ENCODE results near the gene HVCN1. TPM values are rescaled to one million over a fixed set of nuclear protein-coding genes. Genes with fewer than 3 reads are reported as not detected.

The HVCN1 gene
- total RNA-seq, 1 donor = 8.6 TPM

DNA sequence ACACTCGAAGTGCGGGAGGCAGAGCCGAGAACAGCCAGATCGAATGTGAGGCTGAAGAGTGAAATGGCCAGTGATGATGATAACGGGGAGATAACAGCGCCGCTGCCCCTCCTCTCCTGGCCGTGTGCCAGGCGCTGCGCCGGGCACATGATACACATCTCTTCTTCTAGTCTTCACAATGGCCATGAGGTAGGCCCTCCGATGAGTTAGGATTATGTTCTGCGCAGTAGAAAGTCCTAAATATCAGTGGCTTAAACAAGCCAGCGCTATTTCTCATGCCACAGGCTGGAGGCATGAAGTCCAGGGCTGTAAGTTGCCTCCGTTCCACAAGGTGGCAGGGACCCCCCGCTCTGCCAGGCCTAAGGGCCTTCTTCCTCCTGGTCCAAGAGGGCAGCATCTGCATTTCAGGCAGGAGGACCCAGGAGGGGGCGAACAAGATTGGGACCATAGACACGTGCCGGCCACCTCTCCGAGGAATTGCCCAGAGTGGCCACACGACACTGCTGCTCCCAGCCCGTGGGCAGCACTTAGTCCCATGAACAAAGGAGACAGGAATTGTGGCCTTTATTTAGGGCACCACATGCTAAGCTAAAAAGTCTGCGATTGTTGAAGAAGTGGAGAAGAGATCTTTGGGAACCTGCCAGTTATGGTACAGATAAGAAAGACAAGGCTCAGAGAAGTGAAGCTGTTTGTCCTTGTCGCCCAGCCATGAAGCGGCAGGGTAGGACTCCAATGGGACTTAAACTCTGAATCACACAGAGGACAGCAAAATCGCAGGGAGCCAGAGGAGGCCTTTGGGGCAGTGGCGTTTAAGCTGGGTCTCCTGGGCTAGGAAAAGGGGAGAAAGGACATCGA lies 10.9 kb upstream of the HVCN1 start:
- no peak for DNase-seq (ENCODE audit: low read depth in 2 of 3, low spot score in 2 of 3)

DNA sequence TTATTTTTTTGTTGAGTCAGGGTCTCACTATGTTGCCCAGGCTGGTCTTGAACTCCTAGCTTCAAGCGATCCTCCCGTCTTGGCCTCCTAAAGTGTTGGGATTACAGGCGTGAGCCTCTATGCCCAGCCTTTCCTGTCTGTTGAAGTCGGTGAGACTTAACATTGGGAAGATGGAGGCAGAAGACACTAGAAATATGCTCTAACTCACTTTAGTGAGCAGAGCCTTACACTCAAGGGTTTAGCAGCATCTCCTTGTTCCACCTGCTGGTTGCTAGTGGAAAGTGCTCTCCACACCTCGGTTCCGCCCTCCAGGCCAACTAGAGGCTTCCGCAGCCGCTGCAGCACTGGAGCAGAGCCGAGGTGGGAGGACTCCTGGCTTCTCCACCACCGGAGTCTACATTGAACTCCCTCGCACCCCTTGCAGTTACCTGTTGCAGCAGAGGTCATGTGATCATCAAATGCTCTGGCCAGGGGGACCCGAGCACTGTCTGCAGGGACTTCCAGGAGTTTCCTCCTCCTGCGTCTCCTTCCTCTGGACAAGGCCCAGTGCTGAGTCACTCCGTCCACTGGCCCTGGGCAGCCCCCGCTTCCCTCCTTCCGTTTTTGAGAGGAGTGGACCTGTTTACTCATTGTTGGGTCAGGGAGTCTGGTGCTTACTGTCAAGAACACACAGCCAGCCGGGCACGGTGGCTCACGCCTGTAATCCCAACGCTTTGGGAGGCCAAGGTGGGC lies 9.4 kb upstream of the HVCN1 start:
- peak; percentile 46 to 94 (median 84) for DNase-seq (ENCODE audit: low read depth in 2 of 3, low spot score in 2 of 3)

DNA sequence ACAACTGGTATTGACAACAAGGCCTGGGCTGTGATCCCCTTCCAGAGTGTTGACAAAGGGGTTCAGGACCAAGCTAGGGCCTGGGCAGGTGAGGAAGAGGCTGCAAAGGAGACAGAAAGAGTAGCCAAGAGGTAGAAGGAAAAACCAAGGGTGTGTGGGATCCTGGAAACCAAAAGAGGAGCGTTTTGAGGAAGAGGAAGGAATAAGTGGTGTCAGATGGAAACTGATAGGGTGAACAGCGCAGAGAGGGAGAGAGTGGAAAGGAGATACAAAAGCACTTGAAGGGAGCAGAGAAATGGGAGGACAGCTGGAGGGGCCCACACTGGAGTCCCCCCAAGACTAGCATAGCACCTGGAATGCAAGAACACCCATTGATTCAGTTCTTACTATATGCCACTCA lies 8.3 kb upstream of the HVCN1 start:
- no peak for DNase-seq (ENCODE audit: low read depth in 2 of 3, low spot score in 2 of 3)

DNA sequence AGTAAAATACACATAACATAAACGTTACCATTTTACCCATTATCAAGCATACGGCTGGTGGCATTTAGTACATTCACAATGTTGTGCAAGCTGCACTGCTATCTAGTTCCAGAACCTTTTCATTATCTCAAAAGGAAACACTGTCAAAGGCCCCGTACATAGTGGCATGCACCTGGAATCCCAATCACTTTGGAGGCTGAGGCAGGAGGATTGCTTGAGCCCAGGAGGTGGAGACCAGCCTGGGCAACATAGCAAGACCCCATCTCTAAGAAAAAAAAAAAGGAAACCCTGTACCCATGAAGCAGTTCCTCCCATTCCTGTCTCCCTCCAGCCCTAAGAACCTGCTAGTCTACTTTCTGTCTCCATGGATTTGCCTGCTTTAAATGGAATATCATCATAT lies 7.4 kb upstream of the HVCN1 start:
- DNase-seq (ENCODE audit: low read depth in 2 of 3, low spot score in 2 of 3) = no peak

DNA sequence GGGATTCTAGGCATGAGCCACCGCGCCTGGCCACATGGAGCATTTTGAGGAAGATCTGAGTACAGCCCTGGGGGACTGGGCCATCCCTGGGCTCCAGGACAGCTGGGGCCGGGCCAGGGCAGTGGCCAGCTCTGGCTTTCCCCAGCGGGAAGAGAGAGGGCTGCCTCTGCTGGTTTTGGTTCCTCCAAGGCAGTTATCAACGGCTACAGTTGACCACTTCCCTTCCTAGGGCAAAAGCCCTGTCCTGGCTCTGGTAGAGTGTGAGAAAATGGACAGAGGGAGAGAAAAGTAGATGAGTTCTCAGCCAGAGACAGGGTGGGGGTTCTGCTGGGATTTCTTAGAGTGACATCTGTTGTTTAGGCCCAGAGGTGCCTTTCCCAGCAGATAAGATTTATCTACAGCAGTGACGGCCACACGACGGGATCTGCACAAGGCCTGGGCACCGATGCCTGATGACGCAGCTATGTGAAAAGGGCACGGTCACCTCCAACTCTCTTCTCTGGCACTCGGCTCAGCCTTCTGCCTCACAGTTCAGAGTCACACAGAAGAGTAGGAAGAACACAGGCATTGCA lies 5.5 kb upstream of the HVCN1 start:
- DNase-seq (ENCODE audit: low read depth in 2 of 3, low spot score in 2 of 3) = no peak

DNA sequence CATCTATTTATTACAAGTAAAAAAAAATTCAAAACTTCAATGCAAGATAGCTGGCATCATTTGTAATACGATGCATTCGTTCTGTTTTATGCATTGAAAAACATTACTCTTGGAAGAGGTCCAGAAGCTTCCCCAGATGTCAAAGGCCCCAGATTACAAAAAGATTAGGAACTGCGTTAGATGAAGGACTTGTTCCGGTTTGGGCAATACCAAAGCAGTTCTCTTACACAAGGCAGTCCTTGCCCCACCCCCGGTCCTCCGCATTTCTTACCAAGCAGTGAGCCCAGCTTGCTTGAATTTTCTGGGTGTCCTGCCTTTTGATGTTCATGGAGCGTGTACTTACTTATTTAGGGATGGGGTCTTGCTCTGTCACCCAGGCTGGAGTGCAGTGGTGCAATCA lies 4.8 kb upstream of the HVCN1 start:
- DNase-seq (ENCODE audit: low read depth in 2 of 3, low spot score in 2 of 3) = peak in 1 of 3 donors; percentile 79

DNA sequence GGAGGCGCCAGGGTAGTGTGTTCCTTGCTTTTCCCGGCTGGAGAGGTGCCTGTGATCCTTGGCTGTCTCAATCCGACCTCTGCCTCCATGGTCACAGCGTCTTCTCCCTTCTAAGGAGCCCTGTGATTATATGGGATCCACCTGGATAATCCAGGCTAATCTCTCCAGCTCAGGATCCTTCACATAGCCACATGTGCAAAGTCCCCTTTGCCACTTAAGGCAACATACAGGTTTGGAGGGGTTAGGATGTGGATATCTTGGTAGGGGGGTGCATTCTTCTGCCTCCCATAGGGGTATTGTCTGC lies 1.2 kb upstream of the HVCN1 start:
- no peak for DNase-seq (ENCODE audit: low read depth in 2 of 3, low spot score in 2 of 3)

DNA sequence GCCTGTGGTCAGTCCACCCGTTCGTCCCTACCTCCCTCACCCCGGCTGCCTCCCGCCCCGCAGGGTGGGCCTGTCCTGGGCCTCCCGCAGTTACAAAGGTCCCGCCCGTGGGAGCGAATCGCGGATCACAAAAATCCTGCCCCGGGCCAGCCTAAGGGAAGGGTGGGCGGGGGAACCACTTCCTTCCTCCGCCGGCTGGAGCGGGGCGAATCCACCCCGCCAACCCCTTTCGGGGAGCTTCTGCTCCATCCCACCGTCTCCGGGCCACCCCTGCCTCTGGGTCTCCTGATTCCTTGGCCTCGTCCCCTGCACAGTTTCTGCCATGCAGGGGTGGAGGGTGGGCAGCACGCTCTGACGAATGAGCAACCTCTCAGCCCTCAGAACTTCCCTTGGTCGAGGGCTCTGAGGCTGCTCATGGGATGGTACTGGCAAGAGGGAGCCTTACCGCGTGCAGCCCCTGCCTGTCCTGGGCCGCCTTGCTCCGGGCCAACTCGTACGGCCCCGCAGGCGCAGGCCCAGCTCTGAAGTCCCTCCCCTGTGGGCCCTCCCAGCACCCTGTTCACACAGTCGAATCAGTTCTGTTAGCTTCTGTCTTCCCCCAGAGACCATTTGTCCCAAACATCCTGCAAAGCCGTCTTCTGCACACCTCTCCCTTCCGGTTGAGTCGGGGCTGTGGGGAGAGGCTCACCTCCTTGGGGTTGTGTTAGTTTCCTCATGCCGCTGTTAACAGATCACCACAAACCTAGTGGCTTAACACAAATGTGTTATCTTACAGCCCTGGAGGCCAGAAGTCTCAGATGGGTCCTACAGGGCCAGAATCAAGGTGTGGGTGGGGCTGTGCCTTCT lies 589 bp upstream of the HVCN1 start:
- peak in 2 of 3 donors; percentile 50 for DNase-seq (ENCODE audit: low read depth in 2 of 3, low spot score in 2 of 3)

DNA sequence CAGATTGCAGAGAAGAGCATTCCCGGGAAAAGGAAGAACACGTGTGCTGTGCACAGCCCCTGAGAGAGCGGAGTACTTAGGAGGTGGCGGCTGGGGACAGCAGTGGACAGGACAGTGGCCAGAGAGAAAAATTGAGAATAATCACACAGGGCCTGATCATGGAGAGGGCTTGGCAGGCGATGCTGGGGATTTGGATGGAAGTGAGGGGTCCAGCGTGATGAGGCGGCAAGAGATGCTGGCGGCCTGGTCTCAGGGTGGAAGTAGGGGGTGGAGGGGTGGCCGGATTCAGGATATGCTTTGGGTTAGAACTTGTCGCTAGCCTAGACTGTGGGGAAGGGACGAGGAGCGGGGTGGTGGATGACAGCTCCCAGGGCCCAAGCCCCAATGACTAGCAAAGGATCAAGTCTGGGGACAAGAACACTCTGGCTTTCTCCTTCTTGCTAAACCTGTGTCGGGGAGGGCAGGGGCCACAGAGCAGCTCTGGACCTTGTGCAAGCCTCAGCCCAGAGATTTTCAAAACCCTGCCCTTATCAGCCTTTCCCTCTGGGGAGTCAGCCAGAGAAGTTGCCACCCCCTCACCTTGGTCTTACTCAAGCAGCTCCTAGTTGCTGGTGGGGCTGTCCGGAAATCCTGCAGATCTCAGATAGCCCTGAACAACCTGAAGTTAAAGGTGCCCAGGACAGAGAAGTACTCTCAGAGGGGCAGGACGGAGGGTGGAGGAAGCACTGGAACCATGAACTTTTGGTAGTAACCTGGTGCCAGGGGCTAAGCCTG lies 1.3 kb downstream of the HVCN1 start:
- DNase-seq (ENCODE audit: low read depth in 2 of 3, low spot score in 2 of 3) = no peak

DNA sequence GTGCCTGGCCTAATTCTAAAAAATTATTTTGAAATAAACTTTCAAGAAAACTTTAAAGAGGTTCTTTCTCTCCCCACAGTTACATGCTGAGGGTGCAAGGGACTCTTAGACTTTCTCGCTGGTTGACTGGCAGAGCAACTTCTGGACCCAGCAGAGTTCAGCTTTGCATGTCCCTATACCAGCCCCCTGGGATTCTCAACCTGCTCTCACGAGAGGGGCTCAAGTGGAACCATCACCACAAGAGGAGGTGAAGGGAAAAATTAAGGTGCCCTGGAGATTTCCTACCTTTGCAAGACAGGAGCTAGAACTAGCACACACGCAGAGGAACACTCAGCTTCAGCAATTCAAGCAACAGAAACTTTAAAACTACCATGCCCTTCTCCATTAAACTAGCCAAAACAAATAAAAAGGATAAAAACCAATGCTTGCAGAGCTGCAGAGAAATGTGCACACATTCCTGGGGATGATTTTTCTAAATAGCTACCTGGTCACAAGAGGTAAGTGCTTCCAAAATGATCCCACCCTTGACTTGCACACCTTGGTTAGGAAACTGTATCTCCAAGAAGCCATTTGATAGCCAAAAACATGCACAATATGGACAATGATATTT lies 2.5 kb downstream of the HVCN1 start:
- no peak for DNase-seq (ENCODE audit: low read depth in 2 of 3, low spot score in 2 of 3)

DNA sequence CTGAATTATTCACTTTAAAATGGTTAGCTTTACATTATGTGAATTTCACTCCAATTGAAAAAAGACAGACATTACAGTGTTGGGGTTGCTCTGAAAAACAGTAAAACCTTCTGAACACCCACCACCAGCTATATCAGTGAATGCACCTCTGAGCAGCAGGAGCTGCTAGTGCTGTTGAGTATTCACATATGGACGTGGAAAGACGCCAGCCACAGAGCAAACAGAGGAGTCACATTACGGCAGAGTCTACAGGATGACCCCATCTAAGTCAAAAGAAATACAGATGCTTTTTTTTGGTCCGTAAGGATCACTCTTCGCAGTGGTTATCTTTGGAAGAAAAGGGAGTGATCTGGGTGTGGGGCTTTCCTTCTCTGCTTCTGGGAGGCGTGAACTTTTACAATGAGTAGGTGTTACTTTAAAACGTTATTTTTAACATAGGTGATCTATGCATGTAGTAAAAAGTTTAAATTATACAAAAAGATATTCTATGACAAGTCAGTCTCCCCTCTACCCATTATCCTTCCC lies 4.5 kb downstream of the HVCN1 start:
- no peak for DNase-seq (ENCODE audit: low read depth in 2 of 3, low spot score in 2 of 3)

DNA sequence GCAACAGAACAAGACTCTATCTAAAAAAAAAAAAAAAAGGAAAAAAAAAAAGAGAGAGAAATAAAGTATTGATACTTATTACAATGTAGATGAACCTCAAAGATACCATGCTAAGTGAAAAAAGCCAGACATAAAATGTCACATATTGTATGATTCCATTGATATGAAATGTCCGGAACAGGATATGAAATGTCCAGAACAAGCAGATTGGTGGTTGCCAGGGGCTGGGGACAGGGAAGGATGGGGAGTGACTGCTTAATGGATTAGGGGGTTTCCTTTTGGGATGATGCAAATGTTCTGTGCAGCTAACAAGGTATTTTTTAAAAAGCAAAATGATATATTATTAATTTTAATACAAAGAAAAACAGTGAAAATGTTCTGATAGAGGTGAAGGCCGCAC lies 5.0 kb downstream of the HVCN1 start:
- DNase-seq (ENCODE audit: low read depth in 2 of 3, low spot score in 2 of 3) = no peak

DNA sequence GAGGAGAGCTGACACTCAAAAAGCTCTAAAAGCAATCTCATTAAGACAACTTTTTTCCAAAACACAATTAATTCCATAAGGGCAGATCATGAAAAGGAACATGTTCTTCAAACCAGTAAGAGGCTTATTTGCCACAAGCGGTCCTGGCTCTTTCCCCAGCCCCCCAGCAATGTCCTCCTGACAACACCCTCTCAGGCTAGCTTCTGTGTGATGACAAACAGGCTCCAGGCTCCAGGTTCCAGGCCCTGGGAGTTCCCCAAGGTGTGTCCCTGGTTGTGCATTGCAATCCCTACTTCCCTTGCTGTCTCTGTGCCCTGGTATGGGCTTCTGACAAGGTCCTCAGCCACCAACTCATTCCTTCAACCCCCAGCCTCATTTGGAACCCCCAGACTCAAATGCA lies 8.9 kb downstream of the HVCN1 start:
- no peak for DNase-seq (ENCODE audit: low read depth in 2 of 3, low spot score in 2 of 3)

DNA sequence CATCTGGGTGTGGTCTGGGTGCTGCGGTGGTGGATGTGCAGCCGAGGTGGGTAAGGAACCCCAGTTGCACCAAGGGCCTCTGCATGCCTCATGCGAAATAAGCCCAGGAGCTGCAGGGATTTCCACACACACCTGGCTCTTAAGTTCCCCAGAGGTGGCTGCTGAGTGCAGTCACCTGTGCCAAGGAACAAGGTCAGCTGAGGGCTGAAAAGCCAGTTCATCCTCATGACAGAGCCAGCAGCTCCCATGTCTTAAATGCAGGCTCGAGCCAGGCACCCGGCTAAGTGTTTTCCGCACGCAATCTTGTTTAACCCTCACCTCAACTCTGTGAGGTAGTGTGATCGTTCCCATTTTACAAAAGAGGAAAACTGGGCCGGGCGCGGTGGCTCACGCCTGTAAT lies 9.7 kb downstream of the HVCN1 start:
- DNase-seq (ENCODE audit: low read depth in 2 of 3, low spot score in 2 of 3) = no peak

DNA sequence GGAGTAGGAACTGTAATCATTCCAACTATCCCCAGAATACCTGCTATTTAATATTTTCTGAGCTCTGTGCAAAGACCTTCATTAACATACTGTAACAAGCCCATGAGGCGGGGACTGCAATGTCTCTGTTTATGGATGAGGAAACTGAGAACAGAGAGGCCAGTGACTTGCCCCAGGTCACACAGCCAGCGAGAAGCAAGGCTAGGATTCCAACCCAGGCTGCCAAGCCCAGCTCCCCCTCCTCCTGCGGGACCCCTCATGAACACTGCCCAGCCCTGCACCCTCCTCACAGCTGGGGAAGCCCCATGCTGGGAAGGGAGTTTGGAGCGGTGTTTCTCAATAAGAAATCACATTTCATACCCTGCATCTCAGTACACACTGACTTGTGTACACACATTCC lies 10.9 kb downstream of the HVCN1 start:
- no peak for DNase-seq (ENCODE audit: low read depth in 2 of 3, low spot score in 2 of 3)

DNA sequence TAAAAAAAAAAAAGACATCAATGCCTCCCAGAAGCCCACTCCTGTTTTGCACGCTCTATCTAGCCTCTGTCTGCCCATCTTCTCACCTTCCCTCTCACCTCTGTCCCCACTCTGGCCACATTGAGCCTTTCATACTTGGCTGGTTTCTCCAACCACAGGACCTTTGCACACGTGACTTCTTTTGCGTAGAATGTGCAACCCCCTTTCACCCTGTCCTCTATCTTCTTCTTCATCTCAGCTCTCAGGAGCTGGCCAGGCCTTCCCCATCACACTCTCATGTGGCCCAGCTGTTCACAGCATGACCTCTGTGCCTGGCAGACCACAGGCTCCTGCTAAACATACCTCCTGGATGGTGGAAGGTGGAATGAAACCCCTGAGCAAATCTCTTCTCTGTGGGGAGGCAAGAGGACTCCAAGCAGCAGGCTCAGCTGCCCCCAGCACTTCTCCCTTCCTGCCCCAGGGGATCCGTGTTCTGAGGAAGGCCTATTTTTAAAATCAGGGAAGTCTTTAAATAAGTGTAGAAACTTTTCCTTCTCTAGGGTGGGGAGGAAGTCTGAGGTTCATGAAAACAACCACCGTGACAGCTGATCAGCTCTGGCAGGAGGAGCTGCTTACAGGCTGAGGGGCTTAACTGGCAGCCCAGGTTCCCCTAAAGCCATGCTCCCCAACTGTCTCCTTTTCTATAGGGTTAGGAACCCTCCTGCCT lies 11.6 kb downstream of the HVCN1 start:
- DNase-seq (ENCODE audit: low read depth in 2 of 3, low spot score in 2 of 3) = peak in 1 of 3 donors; percentile 66

DNA sequence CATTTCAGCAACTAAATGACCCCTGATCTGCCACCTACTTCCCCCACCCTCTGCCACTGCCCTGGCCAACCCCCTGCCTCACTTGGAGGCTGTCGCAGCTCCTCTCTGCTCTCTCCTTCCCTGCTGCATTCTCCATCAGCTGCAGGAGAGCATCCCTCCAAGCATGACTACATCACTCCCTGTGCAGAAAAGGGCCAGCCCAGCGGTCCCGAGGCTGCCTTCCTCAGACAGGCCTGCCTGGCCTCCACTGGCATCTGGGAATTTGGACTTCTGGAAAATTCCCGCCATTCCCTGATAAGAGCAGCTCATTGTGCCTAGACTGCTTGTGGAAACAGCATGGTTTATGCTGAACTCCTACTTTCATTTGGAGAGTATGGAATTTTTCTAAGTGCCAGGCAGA lies 12.7 kb downstream of the HVCN1 start:
- DNase-seq (ENCODE audit: low read depth in 2 of 3, low spot score in 2 of 3) = no peak

DNA sequence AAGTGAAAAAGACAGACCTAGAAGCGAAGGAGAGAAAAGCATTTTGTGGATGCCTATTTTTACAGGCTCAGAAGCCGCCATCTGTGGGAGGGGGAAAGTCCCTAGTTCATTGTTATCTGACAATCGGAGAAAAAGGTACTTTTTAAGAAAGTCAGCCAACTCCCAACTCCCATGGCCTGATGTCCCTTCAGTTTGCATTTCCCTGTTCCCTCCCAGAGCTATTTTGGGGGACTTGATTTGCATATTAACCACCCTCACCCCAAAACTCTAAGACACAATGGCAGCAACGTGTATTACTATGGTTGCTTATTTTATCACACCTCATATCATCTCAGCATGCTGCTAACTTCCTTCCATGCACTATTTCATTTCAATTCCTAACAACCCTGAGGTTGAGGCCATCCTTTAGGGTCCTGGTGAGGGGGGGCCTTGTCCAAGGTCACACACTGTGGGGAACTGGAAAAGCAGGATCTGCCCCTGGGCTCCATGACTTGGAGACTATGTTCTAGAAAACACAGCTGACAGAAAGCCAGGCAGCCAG lies 18.7 kb downstream of the HVCN1 start:
- peak in 1 of 3 donors; percentile 29 for DNase-seq (ENCODE audit: low read depth in 2 of 3, low spot score in 2 of 3)

DNA sequence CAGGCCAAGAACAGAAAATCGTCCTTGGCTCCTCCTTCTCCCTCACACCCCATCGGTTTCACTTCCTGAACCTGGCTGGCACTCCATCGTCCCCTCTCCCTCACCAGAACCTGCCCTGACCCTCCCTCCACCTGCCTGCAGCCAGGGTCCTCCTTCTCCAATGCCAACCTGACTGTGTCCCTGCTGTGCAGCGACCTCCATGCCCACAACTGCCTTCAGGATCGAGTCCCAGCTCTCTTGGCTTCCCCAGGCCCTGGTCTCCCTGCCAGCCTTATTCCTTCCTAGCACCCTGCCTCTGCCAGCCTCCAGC lies 19.8 kb downstream of the HVCN1 start:
- DNase-seq (ENCODE audit: low read depth in 2 of 3, low spot score in 2 of 3) = no peak

Data from hematopoietic multipotent progenitor cell (in vitro differentiated cells).